NCI-H446 treated with DMSO at 0.1 percent for 48 hours (cell line): ENCODE data around the gene SOCS1.

Experiments
- DNase-seq: peaks from one replicate; lab custom pipeline; 2025; lab: John Stamatoyannopoulos, UW

The SOCS1 gene

DNA sequence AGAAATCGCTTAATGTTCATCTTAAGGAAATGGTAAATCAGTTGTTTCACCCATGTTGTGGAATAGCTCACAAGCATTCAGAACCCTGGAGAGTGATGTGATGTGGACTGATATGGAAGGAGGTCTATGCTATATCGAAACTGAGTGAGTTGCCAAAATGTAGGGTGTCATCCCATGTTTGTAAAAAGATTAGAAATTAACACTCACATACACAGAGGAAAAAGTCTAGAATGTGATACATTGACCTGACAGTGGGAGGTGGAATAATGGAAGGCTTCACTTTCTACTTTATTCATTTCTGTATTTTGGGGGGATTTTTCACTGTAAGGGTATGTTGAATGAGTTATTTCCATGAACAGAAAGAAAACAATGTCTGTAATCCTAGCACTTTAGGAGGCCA lies 29.8 kb upstream of the SOCS1 start:
- DNase-seq, result no peak

DNA sequence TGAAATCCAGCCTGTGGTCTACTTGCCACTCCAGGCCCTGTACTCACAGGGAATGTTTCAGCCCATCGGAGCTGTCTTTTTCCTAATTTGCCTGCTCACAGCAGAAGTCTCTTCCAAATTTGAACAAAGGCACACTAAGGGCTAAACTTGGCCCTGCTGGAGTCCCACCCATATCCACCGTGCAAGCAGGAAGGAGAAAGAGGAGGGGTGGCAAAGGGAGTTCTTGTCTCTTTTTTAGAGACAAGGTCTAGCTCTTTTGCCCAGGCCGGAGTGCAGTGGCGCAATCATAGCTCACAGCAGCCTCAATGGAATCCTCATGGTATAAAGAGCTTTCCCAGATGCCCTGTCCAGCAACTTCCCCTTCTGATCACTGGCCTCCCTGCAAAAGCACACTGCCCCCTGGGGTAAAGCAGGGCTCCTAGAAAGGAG lies 27.8 kb upstream of the SOCS1 start:
- no peak for DNase-seq

DNA sequence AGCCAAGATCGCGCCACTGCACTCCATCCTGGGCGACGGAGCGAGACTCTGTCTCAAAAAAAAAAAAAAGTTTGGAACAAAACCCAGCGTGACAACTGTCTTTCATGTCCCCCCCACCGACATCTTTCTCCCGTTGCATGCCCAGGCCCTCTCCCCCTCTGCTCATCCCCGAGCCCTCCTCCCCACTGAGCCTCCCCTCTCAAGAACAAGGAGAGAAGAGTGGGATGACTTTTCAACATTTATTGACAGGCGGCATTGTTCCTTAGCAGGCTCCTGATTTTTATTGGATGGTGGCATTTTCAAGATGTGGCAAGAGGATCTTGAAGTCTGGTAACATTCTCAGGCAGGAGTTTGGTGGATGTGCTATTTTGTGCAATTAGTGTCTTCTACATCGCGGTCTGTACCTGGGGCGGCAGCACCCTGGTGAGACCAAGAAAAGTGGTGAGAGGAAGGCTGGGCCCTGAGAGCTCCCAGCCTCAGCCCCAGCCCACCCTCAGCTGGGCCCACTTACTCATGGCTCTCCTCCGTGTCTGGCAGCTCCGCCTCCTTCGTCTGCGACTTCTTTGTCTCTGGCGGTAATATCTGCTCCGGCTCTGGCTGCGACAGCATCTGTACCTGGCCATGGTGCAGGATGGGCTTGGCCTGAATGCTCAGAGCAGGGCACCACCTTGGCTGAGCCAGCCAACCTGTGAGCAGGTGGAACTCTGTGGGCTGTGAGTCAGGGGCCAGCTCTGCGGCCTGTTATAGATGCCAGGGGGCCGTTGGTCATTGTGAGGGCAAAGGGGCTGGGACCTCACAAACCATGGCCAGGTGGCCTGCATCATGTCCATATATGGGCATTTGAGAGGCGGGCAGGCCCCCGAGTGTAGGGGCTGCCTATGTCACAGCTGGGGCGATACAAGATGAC lies 24.9 kb upstream of the SOCS1 start, which contains the start of gene PRM1:
TSS of gene PRM1 (minus strand) at position 715 of the 907 bp plus-strand sequence. CDS start at position 623, 92 bp downstream.
- no peak for DNase-seq

DNA sequence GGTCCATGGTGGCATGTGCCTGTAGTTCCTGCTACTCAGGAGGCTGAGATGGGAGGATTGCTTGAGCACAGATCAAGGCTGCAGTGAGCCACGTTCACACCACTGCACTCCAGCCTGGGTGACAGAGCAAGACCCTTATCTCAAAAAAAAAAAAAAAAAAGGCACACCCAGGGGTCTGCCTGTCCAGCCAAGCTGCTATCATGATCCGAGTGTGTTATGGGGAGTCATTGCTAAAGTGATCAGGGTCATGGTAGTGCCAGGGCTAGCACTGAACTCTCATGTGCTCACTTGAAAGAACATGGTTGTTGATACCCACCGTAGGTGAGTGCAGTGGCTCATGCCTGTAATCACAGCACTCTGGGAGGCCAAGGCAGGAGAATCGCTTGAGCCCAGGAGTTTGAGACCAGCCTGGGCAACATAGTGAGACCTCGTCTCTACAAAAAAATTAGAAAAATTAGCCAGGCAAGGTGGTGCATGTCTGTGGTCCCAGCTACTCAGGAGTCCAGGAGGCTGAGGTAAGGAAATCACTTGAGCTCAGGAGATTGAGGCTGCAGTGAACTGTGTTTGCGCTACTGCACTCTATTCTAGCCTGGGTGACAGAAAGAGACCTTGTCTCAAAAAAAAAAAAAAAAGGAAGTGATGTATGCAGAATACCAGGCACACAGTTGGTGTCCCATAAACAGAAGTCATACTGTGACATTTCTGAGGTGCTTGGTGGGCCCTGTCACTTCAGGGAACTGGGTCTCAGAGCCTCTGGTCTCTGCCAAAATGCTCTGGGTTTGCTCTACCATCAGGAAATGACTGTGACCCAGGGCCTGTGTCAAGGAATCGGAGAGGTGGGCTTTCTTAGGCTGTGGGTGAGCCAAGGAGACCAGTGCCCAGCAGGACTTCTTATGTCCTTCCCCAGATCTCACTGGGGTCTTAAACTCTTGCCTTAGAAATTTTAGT lies 23.0 kb upstream of the SOCS1 start:
- no peak for DNase-seq

DNA sequence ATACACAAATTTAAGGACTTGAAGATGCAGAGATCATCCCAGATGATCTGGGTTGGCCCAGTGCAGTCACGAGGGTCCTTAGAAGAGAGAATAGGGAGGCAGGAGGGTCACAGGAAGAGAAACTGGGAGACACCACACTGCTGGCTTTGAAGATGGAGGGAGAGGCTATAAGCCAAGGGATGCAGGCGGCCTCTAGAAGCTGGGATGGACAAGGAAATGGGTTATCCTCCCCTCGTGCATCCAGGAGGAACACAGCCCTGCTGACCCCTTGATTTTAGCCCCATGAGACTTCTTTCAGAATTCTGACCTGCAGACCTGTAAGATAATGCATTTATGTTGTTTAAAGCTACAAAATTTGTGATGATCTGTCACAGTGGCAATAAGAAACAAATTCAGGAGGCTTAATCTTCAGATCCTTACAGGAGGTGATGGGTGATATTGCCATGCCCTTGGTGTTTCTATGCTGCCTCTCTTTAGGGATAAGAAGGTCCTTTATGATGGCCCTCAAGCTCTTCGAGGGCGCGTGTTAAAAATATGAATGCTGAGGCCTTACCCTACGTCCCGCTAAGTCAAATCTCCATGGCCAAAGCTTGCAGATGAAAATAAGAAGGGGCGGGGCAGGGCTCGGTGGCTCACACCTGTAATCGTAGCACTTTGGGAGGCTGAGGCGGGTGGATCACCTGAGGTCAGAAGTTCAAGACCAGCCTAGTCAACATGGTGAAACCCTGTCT lies 21.8 kb upstream of the SOCS1 start:
- DNase-seq, result no peak

DNA sequence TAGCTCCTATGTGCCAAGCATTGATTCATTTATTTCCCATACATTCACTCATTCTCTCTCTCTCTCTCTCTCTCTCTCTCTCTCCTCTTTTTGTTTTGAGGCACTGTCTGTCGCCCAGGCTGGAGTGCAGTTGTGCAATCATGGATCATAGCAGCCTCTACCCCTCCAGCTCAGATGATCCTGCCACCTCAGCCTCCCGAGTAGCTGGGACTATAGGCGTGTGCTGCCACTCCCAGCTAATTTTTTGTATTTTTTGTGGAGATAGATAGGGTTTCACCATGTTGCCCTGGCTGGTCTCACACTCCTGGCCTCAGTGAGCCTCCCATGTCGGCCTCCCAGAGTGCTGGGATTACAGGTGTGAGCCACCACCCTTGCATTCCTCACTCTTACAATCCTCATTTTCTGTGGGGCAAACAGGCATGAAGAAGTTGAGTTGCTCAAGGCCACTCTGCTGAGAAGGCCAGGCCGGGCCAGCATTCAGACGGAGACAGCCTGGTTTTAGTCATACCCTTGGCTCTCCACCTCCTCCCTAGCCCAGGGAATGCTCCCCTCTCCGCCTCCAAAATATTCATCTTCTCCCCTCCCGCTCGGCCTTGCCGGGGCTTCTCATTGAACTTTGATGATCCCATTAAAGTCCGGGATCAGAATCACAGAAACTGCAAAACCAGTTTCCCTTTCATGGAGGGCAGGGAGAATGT lies 21.0 kb upstream of the SOCS1 start:
- DNase-seq, result no peak

DNA sequence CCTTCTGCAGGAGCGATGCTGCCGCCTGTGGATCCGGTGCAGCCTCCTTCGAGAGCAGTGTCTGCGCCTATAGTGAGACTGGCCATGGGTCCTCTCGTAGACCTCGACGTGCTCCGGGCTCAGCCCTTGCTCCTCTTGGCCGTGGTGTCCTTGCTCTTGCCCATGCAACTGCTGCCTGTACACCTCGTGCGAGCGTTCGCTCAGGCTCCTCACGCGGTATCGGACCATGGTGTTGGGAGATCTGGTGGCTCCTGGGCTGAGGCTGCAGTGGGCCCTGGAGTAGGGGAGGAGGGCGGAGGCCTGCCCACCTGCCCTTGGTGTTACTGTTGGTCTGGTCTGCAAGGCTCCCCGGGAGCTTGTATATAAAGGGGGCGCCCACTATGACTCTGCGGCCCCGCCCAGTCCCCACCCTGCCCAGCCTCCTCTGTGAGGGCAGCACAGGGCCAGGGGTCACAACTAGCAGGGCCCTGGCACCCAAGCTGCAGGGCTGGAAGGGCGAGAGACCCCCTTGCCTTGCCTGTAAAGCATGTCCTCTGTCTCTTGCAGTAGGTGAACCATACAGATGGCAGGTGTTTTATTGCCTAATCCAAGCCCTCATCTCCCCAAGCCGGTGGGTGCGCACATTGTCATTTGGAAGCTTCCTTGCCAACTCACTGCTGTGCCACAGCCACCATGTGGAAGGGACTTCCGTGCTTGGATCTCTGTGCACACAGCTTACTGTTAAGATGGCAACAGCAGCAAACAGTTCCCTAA lies 20.3 kb upstream of the SOCS1 start, which contains the start of gene PRM2:
TSS of gene PRM2 (minus strand) at position 338 of the 753 bp plus-strand sequence. CDS start at position 228, 110 bp downstream.
- no peak for DNase-seq

DNA sequence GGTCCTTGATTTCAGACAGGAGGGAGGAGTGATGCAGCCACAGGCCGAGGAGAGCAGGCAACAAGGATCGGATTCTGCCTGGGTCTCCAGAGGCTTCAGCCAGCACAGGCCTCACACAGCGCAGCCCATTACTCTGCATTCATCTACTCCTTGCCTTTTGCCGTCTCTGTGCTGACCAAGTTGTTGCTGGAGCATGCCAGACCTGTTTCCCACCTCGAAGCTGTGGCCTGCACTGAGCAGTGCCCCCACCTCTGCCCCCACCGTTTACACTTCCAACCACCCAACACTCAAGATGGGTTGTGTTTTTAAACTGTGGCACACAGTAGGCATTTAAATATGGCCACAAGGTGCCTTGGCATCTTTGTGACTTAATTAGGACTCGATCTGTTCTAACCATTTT lies 19.0 kb upstream of the SOCS1 start:
- DNase-seq, result no peak

DNA sequence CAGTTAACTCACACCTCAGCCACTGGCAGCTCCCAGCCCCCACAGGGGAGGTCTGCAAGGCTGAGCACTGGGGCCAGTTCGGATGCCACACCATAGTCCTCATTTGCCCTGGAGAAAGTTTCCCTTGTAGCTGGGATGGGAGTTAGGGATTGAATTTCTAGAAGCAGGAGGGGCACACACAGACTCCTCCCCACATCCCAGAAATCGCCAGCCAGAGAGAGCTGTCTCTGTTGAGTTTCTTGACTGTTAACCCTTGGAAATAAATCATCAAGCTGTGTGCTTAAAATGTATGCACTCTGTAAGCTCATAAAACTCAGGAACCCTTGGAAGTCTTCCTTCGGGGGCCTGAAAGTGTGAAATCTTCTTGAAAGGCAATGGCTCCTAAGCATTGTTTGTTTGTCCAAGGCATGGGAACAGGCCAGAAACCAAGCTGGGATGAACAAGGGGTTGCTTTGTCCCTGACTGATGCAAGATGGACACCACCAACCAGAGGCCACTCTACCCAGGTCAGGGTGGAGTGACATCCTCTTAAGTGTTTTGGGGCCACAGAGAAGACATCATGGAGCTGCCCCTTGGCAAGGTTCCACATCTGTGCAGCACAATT lies 17.8 kb upstream of the SOCS1 start:
- DNase-seq, result no peak

DNA sequence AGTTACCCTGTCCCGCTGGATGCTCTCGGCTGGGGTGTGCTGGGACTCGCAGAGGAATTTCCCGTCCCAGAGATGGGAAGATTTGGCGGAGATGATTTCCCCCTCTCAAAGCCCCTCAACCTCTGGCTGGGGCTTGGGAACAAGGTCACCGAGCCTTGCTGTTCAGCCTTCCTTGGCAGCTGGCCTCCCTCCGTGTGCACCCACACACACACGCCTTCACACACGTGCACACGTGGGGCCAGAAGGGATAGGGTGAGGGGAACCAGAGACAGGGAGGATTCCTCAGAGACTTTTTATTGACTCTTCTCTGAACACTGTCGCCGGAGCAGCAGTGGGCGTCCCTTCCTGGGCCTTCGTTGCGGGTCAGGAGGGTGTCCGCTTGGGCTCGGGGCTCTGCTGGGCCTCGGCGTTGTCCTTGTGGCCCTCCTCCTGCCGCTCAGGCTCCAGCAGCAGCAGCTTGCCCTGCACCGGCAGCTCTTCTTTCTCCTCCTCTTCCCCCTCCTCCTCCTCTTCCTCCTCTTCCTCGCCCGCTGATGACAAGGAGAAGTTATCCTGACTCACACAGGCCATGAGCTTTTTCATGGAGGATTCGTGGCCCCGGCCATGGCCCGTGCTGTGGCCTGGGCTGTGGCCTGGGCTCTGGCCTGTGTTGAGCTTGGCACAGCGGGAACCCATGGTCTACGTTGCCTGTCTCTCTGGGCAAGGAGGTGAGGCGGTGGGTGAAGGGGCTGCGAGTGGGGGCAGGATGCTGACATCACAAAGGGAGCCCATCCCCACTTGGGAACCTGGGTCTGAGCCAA lies 17.1 kb upstream of the SOCS1 start, which contains the start of gene PRM3:
TSS of gene PRM3 (minus strand) at position 709 of the 800 bp plus-strand sequence. CDS start at position 675, 34 bp downstream.
- no peak for DNase-seq

DNA sequence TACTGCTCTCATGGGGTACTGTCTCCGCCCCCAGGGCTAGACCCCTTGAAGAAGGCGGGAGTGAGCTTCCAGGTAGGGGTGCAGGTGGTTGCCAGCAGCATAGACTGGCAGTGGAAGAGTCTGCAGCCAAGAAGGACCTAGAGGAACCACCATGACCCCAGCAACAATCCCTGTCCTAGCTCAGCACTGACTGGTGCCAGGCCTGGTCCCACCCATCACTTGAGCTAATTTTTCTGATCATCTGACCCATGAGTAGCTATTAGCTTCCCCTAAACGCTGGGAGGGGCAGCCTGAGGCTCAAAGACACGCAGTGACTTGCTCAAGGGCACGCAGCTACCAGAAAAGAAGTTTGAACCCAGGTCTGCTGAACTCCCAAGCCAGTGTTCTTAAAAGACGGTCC lies 16.5 kb upstream of the SOCS1 start:
- no peak for DNase-seq

DNA sequence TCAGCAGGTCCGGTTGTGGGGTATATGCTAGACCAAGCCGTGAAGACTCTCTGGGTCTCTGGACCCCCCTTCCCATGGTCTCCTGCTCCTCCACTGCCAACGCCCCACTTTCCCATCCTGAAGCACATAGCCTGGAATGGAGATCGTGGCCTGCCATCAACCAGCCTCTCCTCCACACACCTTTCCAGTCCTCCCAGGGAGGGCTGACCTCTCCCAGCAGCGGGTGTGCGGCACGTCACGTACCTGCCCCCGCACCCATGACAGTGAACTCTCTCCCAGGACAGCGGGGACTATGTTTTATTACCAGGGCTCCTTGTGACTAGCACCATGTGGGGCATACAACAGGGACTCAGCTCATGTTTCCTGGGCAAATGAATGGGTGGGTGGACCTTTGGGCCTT lies 15.6 kb upstream of the SOCS1 start:
- DNase-seq, result no peak

DNA sequence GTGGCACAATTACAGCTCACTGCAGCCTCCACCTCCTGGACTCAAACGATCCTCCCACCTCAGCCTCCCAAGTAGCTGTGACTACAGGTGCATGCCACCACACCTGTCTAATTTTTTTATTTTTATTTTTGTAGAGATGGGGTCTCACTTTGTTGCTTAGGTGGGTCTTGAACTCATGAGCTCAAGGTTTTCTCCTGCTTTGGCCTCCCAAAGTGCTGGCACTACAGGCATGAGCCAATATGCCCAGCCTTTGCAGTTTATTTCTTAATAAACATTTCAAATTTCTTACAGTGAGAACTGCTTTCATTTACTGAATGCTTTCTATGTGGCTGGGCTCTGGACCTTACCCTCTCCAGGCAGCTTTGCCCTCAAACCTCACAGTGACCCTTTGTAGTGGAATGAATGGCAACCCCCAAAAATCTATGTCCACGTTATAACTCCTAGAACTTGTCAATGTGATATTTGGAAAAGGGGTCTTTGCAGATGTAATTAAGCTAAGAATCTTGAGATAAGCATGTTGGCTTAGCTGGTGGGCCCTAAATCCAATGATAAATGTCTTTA lies 14.7 kb upstream of the SOCS1 start:
- DNase-seq, result no peak

DNA sequence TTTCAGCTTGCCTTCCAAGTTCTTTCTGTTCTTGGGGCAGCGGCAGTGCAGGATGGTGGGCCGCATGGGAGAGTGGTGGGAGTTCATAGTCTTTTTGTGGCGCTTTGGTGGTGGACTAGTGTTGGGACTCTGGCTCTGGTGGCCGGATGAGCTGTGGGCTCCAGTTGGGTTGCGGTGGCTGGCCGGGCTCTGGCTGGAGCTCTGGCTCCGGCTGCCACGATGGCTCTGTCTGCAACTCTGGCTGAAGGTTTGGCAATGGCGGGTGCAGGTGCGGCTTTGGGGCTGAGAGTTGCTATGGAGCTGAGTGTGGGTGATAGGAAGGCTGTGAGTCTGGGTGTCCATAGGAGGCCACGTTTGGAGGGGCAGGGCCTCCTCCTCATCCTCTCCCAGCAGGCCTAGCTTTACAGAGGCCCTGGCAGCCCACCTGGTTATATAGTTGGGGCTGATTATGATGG lies 12.9 kb upstream of the SOCS1 start, which contains the start of gene TNP2:
TSS of gene TNP2 (minus strand) at position 405 of the 455 bp plus-strand sequence. CDS start at position 342, 63 bp downstream.
- no peak for DNase-seq

DNA sequence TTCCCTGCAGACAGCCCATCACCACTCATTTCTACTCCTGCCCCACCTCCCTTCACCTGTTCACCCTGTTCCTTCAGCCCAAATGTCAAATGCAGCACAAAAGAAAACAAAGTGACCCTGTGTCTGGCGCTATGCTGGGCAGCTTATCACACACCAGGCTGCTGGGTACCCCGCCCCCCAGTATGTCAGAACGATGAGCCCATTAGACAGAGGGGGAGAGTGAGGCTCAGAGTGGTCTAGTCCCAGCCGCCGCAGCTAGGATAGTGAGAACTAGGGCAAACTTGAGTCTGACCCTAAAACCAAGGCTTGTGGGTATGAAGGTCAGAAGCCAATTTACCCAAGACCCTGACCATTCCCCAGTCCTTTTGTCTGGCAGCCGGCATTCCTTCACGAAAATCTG lies 9.1 kb upstream of the SOCS1 start:
- no peak for DNase-seq

DNA sequence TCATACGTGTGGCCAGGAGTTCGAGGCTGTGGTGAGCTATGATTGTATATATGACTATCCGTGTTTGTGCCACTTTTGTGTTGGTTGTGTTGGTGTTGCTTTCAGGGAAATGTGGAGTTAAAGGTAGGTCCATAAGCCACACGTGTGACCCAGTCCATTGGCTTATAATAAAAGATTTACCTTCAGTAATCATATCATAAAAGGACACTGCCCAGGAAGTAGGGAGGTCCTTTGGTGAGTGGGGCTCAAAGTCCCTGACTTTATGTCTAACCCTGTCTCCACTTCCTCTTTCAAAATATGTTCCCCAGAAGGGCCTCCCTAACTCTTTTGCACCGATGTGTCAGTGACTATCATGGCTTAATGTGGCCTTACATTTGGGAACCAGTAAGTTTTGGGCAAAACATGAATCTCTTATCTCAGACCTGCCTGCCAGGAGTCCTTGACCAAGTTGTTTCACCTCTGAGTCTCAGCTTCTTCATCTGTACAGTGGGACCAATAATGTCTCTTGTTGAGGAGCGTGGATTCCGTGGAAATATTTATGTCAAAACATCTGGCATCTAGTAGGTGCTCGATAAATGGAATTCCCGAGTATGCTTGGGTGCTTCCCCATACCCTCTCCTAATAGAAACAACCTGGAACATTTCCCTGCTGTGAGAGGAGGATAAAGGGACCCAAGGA lies 8.3 kb upstream of the SOCS1 start:
- no peak for DNase-seq

DNA sequence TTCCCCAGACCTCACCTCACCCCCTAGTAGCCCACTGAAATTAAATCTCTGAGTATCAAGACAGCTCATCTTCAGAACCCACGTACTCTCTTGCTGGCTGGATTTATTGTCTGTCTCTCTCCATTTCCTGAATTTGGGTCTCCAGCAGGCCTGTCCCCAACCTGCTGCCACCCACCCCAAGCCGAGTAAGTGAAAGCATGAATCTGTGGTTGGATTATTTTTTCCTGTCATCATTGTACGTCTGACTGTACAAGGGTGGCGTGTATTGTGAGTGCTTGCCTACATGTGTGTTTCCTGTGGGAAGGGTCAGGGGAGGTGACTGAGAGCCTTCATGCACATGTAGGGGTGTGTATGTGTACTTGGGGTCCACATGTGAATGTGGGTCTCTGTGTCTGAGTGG lies 7.7 kb upstream of the SOCS1 start:
- no peak for DNase-seq

DNA sequence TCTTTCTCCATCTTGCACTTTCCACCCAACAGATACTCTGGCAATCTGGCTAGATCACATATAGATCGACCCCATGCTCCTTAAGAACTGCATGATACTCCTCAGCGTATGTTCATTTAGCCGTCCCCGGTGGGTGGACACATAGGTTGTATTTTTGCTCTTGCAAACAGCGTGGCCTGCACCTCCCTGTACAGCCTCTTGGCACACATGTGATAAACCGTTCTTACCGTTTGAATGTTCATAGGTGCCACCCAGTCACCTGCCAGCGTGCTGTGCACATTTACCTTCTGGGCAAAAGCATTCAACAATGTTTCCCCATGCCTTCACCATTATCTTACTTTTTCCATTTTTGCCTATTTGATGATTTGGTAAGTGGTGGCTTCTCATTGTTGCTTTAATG lies 6.9 kb upstream of the SOCS1 start:
- no peak for DNase-seq
